GM23248 (cell line): Measurements from ENCODE around the gene UBE2G1. TPM values are rescaled to one million over a fixed set of nuclear protein-coding genes. Genes with fewer than 3 reads are reported as not detected.
A peak's percentile ranks its signal among the peaks of the same experiment; 100 is the strongest.

Experiments used
- DNase-seq: peaks from one replicate; pipeline ENCODE4 v3.0.0-alpha.2; 2015
- H2AFZ ChIP-seq: fragments of 200-600 bp; sonication (generic); 2 replicates; pipeline ENCODE4 v1.6.1; 2016; ENCODE audit warnings: antibody characterized with exemption
- H3F3A ChIP-seq: fragments of 200-600 bp; sonication (generic); 2 replicates; pipeline ENCODE4 v1.6.1; 2016; ENCODE audit warnings: mild to moderate bottlenecking, antibody characterized with exemption, mixed run types; ENCODE audit not compliant: insufficient read depth
- H3K27ac ChIP-seq: fragments of 200-600 bp; sonication (generic); 2 replicates; pipeline ENCODE4 v1.5.1; 2016; ENCODE audit warnings: mild to moderate bottlenecking
- H3K27me3 ChIP-seq: fragments of 200-600 bp; sonication (generic); replicated peaks from 2 replicates; pipeline ENCODE4 v1.6.1; 2016; ENCODE audit warnings: mild to moderate bottlenecking; ENCODE audit not compliant: insufficient read depth
- H3K36me3 ChIP-seq: fragments of 200-600 bp; sonication (generic); 2 replicates; pipeline ENCODE4 v1.6.1; 2016; ENCODE audit warnings: low read depth, mild to moderate bottlenecking
- H3K4me1 ChIP-seq: fragments of 200-600 bp; sonication (generic); 2 replicates; pipeline ENCODE4 v1.6.1; 2016; ENCODE audit warnings: mild to moderate bottlenecking; ENCODE audit not compliant: insufficient read depth
- H3K4me2 ChIP-seq: fragments of 200-600 bp; sonication (generic); one replicate; pipeline ENCODE4 v1.6.1; 2016; ENCODE audit warnings: mild to moderate bottlenecking; ENCODE audit not compliant: unreplicated experiment
- H3K4me3 ChIP-seq: fragments of 200-600 bp; sonication (generic); 2 replicates; pipeline ENCODE4 v1.5.1; 2016; ENCODE audit warnings: mild to moderate bottlenecking
- H3K79me2 ChIP-seq: fragments of 200-600 bp; sonication (generic); 2 replicates; pipeline ENCODE4 v1.6.1; 2016; ENCODE audit warnings: mild to moderate bottlenecking; ENCODE audit not compliant: insufficient read depth
- H3K9ac ChIP-seq: fragments of 200-600 bp; sonication (generic); 2 replicates; pipeline ENCODE4 v1.6.1; 2016; ENCODE audit warnings: mild to moderate bottlenecking
- H3K9me2 ChIP-seq: fragments of 200-600 bp; sonication (generic); 2 replicates; pipeline ENCODE4 v1.6.1; 2016; ENCODE audit warnings: mixed run types, mild to moderate bottlenecking, moderate library complexity; ENCODE audit not compliant: insufficient read depth
- H3K9me3 ChIP-seq: fragments of 200-600 bp; sonication (generic); one replicate; pipeline ENCODE4 v1.6.1; 2017; ENCODE audit warnings: low read depth
- H4K20me1 ChIP-seq: fragments of 200-600 bp; sonication (generic); 2 replicates; pipeline ENCODE4 v1.6.0; 2016; ENCODE audit not compliant: insufficient read depth
- EZH2 ChIP-seq: fragments of 200-600 bp; sonication (generic); IDR thresholded peaks from 2 replicates; pipeline ENCODE4 v1.6.1; 2018; ENCODE audit warnings: antibody characterized with exemption, mild to moderate bottlenecking; ENCODE audit not compliant: insufficient read depth, poor library complexity, severe bottlenecking
- EZH2phosphoT487 ChIP-seq: fragments of 200-600 bp; sonication (generic); IDR thresholded peaks from 2 replicates; pipeline ENCODE4 v1.6.1; 2018; ENCODE audit warnings: antibody characterized with exemption, moderate library complexity, mild to moderate bottlenecking, low read depth; ENCODE audit not compliant: insufficient read depth
- WGBS, 2 experiments: methylation state at CpG; one replicate each; pipeline ENCODE4 v1.1.6; 2015 to 2017; ENCODE audit warnings: low lambda C conversion rate in 2 of 2, low coverage in 1 of 2; ENCODE audit errors: missing lambda C conversion rate in 2 of 2; 5-methylcytosine and 5-hydroxymethylcytosine counted together
- in situ Hi-C: fragments of 300-500 bp; cut with MboI; formaldehyde crosslinking; loops from 2 replicates; pipeline ENCODE4 v1.15.0; 2020
- polyA plus RNA-seq: library from polyadenylated mRNA; unstranded; fragments of >200 nt; fragmentation: Nextera tagmentation; extraction: Ambion mirVana; gene quantifications from 2 replicates; pipeline ENCODE4 v1.2.1, GENCODE V29; 2016
- total RNA-seq: library from RNA; depleted of rRNA; stranded (reverse); fragments of >200 nt; shearing (Covaris generic); gene quantifications from 2 replicates; pipeline ENCODE4 v1.2.3, GENCODE V29; 2014

Gene UBE2G1
- total and polyA plus RNA-seq, 2 experiments from 2014 or later, result 37.8 to 49.4 TPM

DNA sequence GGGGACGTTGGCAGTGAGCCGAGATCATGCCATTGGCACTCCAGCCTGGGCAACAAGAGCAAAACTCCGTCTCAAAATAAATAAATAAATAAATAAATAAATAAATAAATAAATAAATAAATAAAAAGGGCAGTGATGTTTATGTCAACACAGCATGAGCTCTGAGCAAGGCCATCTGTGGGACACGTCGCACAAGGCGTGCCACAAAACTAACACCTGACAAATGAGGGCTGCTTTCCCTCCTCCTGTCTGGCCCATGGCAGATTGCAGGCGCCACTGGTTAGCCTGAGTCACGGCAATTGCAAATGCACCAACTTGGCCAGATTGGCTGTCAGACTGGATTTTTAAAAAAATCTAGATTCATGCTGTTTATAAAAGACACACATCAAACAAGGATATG lies 41.4 kb upstream of the UBE2G1 start:
- DNase-seq, result peak; percentile 32
- H3K9ac ChIP-seq, result no peak overlapping the region
- H3K79me2 ChIP-seq, result no peaks in the 10 kb centered on the region
- WGBS, 2 experiments, result 81 to 84% methylated on average over 8 of the region's 8 CpGs
- no peaks in the 10 kb centered on the region for H3K4me1 ChIP-seq
- H4K20me1 ChIP-seq, result no peaks in the 10 kb centered on the region
- no peak overlapping the region for H3K4me3 ChIP-seq
- no peak overlapping the region for H3K27ac ChIP-seq
- no peak overlapping the region for H2AFZ ChIP-seq
- no peak for TF ChIP-seq EZH2
- no peak for TF ChIP-seq EZH2phosphoT487
- H3F3A ChIP-seq, result no peaks in the 10 kb centered on the region
- no peak overlapping the region for H3K4me2 ChIP-seq
- no peaks in the 10 kb centered on the region for H3K9me3 ChIP-seq
- no peaks in the 10 kb centered on the region for H3K9me2 ChIP-seq
- H3K27me3 ChIP-seq, result no peaks in the 10 kb centered on the region
- in situ Hi-C loops, result no loop called here
- no peaks in the 10 kb centered on the region for H3K36me3 ChIP-seq

DNA sequence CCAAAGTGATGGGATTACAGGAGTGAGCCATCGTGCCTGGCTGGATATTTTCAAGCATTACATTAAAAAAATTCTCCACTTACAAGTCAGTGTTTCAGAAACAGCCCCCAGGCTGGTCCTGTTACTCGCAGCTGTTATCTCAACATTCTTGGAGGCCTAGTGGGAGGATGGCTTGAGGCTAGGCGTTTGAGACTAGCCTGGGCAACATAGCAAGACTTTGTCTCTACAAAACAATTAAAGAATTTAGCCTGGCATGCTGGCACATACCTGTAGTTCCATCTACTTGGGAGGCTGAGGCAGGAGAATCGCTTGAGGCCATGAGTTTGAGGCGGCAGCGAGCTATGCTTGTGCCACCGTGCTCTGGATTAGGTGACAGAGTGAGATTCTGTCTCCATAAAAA lies 40.7 kb upstream of the UBE2G1 start:
- Histone ChIP-seq H3K36me3 (no peaks in the 10 kb centered on the region), H3K9me3 (no peaks in the 10 kb centered on the region), H3K4me3 (no peak overlapping the region), H2AFZ (no peak overlapping the region), H3F3A (no peaks in the 10 kb centered on the region), H3K9ac (no peak overlapping the region), H3K9me2 (no peaks in the 10 kb centered on the region), H3K4me1 (no peaks in the 10 kb centered on the region), H3K79me2 (no peaks in the 10 kb centered on the region), H3K4me2 (no peak overlapping the region), H3K27me3 (no peaks in the 10 kb centered on the region), H4K20me1 (no peaks in the 10 kb centered on the region), H3K27ac (no peak overlapping the region)
- in situ Hi-C loops, result no loop called here
- DNase-seq, result no peak
- 78% methylated on average over 7 of the region's 7 CpGs for WGBS, 2 experiments
- TF ChIP-seq EZH2phosphoT487 (no peak), EZH2 (no peak)

DNA sequence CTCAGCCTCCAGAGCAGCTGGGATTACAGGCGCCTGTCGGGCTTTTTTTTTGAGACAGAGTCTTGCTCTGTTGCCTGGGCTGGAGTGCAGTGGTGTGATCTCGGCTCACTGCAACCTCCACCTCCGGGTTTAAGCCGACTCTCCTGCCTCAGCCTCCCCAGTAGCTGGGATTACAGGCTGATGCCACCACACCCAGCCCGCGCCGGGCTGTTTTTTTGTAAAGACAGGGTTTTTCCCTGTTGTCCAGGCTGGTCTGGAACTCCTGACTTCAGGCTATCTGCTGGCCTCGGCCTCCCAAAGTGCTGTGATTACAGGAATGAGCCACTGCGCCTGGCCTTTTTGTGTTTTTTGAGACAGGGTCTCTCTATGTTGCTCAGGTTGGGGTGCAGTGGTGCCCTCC lies 39.9 kb upstream of the UBE2G1 start:
- DNase-seq, result no peak
- no peaks in the 10 kb centered on the region for H3K27me3 ChIP-seq
- no peak overlapping the region for H3K4me2 ChIP-seq
- in situ Hi-C loops, result no loop called here
- H3K9me2 ChIP-seq, result no peaks in the 10 kb centered on the region
- H3K27ac ChIP-seq, result no peak overlapping the region
- H3K79me2 ChIP-seq, result no peaks in the 10 kb centered on the region
- H3K36me3 ChIP-seq, result no peaks in the 10 kb centered on the region
- H3K9ac ChIP-seq, result no peak overlapping the region
- no peaks in the 10 kb centered on the region for H3K4me1 ChIP-seq
- 93 to 97% methylated on average over 10 of the region's 10 CpGs for WGBS, 2 experiments
- H3F3A ChIP-seq, result no peaks in the 10 kb centered on the region
- H2AFZ ChIP-seq, result no peak overlapping the region
- H4K20me1 ChIP-seq, result no peaks in the 10 kb centered on the region
- no peak overlapping the region for H3K4me3 ChIP-seq
- no peak for TF ChIP-seq EZH2phosphoT487
- no peak for TF ChIP-seq EZH2
- H3K9me3 ChIP-seq, result no peaks in the 10 kb centered on the region

DNA sequence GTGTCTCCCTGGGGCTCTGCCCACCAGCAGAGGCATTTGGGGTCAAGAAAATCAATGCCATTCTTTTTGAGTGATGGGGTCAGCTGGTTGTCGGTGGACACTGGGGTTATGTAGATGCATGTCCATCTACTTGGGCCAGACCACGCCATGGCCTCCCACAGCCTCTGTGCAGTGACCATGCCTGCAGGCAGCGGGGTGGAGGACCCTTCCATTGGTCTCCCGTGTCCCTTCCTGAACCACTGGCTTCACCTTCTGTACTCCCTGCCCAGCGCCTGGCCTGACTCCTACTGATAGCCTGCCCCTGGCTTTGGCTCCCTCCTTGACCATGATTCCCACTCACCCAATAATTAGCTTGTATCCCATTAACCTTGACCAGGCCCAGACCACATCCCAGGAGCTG lies 39.2 kb upstream of the UBE2G1 start:
- Histone ChIP-seq H3K4me2 (no peak overlapping the region), H3K4me3 (no peak overlapping the region), H3K9ac (no peak overlapping the region), H3K36me3 (no peaks in the 10 kb centered on the region), H3K9me2 (no peaks in the 10 kb centered on the region), H3K27ac (no peak overlapping the region), H3K4me1 (no peaks in the 10 kb centered on the region), H3K79me2 (no peaks in the 10 kb centered on the region), H4K20me1 (no peaks in the 10 kb centered on the region), H3K9me3 (no peaks in the 10 kb centered on the region), H3K27me3 (no peaks in the 10 kb centered on the region), H3F3A (no peaks in the 10 kb centered on the region), H2AFZ (no peak overlapping the region)
- no peak for DNase-seq
- in situ Hi-C loops, result no loop called here
- 90 to 92% methylated on average over 5 of the region's 5 CpGs for WGBS, 2 experiments
- no peak for TF ChIP-seq EZH2
- TF ChIP-seq EZH2phosphoT487, result no peak

DNA sequence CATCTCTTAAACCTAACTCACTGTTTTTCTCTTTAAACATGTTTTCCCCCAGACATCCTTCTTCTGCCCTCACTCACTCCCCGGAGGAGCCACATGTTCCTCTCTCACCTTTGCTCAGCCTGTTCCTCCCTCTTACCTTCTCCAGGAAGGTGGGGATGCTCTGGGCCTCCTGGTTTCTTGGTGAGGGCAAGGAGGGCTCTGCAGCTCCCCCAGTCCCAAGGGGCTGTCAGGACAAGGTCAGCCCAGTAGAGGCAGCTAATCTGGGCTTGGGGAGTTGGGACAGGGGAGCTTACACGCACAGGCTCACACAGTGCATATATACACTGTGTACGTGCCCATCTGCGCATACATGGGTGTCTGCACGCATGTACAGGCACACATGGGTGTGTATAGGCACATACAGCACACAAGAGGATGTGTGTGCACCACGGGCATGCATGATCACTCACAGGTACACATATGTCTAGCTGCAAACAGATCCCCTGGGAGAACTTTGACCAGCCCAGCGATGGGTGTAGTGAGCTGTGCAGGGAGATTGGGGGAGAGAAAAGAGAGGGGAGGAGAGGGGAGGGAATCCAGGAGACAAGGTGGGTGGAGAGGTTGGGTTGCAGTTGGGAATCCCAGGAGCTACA lies 38.7 kb upstream of the UBE2G1 start:
- DNase-seq, result no peak
- no peak for TF ChIP-seq EZH2phosphoT487
- no peak for TF ChIP-seq EZH2
- Histone ChIP-seq H3K9ac (no peak overlapping the region), H3K9me3 (no peaks in the 10 kb centered on the region), H3K4me3 (no peak overlapping the region), H3K27ac (no peak overlapping the region), H3K4me2 (no peak overlapping the region), H3K36me3 (no peaks in the 10 kb centered on the region), H4K20me1 (no peaks in the 10 kb centered on the region), H3K9me2 (no peaks in the 10 kb centered on the region), H3K27me3 (no peaks in the 10 kb centered on the region), H3K4me1 (no peaks in the 10 kb centered on the region), H3F3A (no peaks in the 10 kb centered on the region), H2AFZ (no peak overlapping the region), H3K79me2 (no peaks in the 10 kb centered on the region)
- in situ Hi-C loops, result no loop called here
- 74 to 85% methylated on average over 7 of the region's 7 CpGs for WGBS, 2 experiments
